Keratinocyte (primary cell): ENCODE data around the gene UBC. TPM values are rescaled to one million over a fixed set of nuclear protein-coding genes. Genes with fewer than 3 reads are reported as not detected.

Experiments
- DNase-seq: peaks from one replicate; pipeline ENCODE4 v3.0.0-alpha.2; 2011; ENCODE audit warnings: low read depth, missing footprints, low spot score
- FAIRE-seq: peaks from 2 replicates; lab custom pipeline; 2011; peaks lifted over from hg19 to GRCh38; lab: Jason Lieb, UNC
- H2AFZ ChIP-seq: 2 replicates; pipeline ENCODE4 v1.6.0; 2012; ENCODE audit warnings: low read length, control low read depth, inconsistent platforms; ENCODE audit not compliant: control insufficient read depth
- H3K27ac ChIP-seq: 2 replicates; pipeline ENCODE4 v1.5.1; 2011; ENCODE audit warnings: low read length; ENCODE audit not compliant: control insufficient read depth, insufficient read depth
- H3K27me3 ChIP-seq: 3 replicates; pipeline ENCODE4 v1.6.0; 2011; ENCODE audit warnings: low read length; ENCODE audit not compliant: control insufficient read depth, insufficient read depth; ENCODE audit errors: extremely low read depth
- H3K36me3 ChIP-seq, 2 experiments: 2 replicates in 1 of 2; 3 replicates in 1 of 2; pipeline ENCODE4 v1.5.1; 2011; ENCODE audit warnings: low read length in 2 of 2, mild to moderate bottlenecking in 1 of 2; ENCODE audit not compliant: control insufficient read depth in 2 of 2, insufficient read depth in 2 of 2; ENCODE audit errors: extremely low read depth in 1 of 2
- H3K4me1 ChIP-seq: 3 replicates; pipeline ENCODE4 v1.5.1; 2011; ENCODE audit warnings: low read length; ENCODE audit not compliant: control insufficient read depth, insufficient read depth; ENCODE audit errors: extremely low read depth
- H3K4me2 ChIP-seq: 3 replicates; pipeline ENCODE4 v1.6.0; 2011; ENCODE audit warnings: low read depth, low read length; ENCODE audit not compliant: control insufficient read depth, insufficient read depth; ENCODE audit errors: extremely low read depth
- H3K4me3 ChIP-seq, 3 experiments: fragments of 200-600 bp in 1 of 3; sonication (generic) in 1 of 3; 2 replicates in 2 of 3; 3 replicates in 1 of 3; pipeline ENCODE4 v1.5.1; 2011 to 2016; ENCODE audit warnings: low read length in 3 of 3, mild to moderate bottlenecking in 3 of 3, control low read depth in 2 of 3, inconsistent platforms in 1 of 3, low read depth in 1 of 3, mixed read lengths in 1 of 3, mixed run types in 1 of 3, moderate library complexity in 1 of 3; ENCODE audit not compliant: control insufficient read depth in 2 of 3, insufficient read depth in 2 of 3; ENCODE audit errors: extremely low read depth in 1 of 3
- H3K79me2 ChIP-seq: 2 replicates; pipeline ENCODE4 v1.6.0; 2012; ENCODE audit warnings: low read length; ENCODE audit not compliant: control insufficient read depth, insufficient read depth
- H3K9ac ChIP-seq: 3 replicates; pipeline ENCODE4 v1.6.0; 2011; ENCODE audit warnings: low read length; ENCODE audit not compliant: control insufficient read depth, insufficient read depth; ENCODE audit errors: extremely low read depth
- H3K9me1 ChIP-seq: 3 replicates; pipeline ENCODE4 v1.6.0; 2011; ENCODE audit warnings: low read length; ENCODE audit not compliant: control insufficient read depth, insufficient read depth; ENCODE audit errors: extremely low read depth
- H3K9me3 ChIP-seq: 2 replicates; pipeline ENCODE4 v1.5.1; 2012; ENCODE audit warnings: low read depth, low read length; ENCODE audit not compliant: control insufficient read depth
- H4K20me1 ChIP-seq: 3 replicates; pipeline ENCODE4 v1.6.0; 2011; ENCODE audit warnings: low read length; ENCODE audit not compliant: control insufficient read depth, insufficient read depth; ENCODE audit errors: extremely low read depth
- EZH2 ChIP-seq: IDR thresholded peaks from one replicate; pipeline ENCODE4 v1.6.1; 2012; ENCODE audit warnings: inconsistent platforms, mild to moderate bottlenecking, low read length, moderate library complexity
- dilution Hi-C: fragments of 300-500 bp; cut with MboI; formaldehyde crosslinking; loops from one replicate; pipeline ENCODE4 v1.7.0; 2020; ENCODE audit warnings: low sequenced_read_pairs; ENCODE audit not compliant: extremely low pct_ligation_motif_present
- polyA plus RNA-seq, 5 experiments: library from polyadenylated mRNA; depleted of rRNA in 3 of 5; stranded (reverse) in 3 of 5; stranded (forward) in 1 of 5; unstranded in 1 of 5; fragments of >200 nt; gene quantifications; 1 replicate in 1 of 5; 2 replicates in 3 of 5; 3 replicates in 1 of 5; pipeline versions ENCODE4 v1.2.1 to v1.2.3, GENCODE V29; 2011 to 2012; ENCODE audit warnings: missing spikeins in 2 of 5, low read depth in 1 of 5, low replicate concordance in 1 of 5
- TF ChIP-seq, protein P1 (sequence below), 3 experiments: IDR thresholded peaks in 1 of 3; conservative IDR thresholded peaks in 1 of 3; optimal IDR thresholded peaks in 1 of 3; 2 replicates in 2 of 3; 3 replicates in 1 of 3; pipeline versions ENCODE3 to v1.5.1; 2011; ENCODE audit warnings: low read length in 3 of 3, mild to moderate bottlenecking in 3 of 3, moderate library complexity in 2 of 3, control low read depth in 1 of 3, inconsistent platforms in 1 of 3; ENCODE audit not compliant: insufficient read depth in 2 of 3; ENCODE audit errors: extremely low read depth in 1 of 3

The UBC gene
- polyA plus RNA-seq, 1 donor (not counting 4 experiments of a cell fraction or from before 2014, with no cell fraction given): 2,363 TPM

DNA sequence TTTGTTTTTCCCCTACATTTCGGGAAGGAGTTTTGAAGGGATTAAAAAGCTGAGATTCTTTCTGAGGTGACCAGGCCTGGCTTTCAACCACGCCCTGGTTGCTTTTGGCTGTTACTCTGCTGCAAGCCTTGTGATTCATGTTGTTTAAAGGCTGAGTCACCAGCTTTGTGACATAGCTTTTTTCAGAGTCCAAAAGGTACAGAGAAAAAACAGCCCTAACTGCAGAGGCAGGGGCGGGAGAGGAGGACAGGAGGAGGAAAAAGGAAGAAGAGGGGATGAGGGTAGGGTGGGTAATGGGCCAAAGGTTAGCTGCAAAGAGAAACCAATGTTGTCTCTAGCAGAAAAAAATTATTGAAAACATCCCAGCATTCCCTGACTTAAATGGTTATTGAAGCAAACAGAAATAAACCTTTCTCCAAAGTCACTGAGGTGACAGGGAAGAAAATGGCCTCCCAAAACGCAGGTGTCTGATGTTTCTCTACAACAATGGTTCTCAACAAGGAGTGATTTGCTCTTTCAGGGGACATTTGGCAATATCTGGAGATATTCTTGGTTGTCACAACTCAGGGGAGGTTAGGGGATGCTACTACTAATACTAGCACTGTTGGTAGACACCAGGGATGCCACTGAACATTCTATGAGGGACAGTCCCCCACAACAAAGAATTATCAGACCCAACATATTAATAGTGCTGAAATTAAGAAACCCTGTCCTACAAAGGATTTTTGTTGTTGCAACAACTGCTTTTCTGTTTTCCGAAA, 2.1 kb upstream of the UBC start:
- H2AFZ ChIP-seq: no peak overlapping the region
- H3K4me1 ChIP-seq: peaks cover 49% of the 10 kb centered on the region
- peak overlapping the region; percentile 61 to 98 (median 98) for H3K4me3 ChIP-seq
- no peaks in the 10 kb centered on the region for H3K27me3 ChIP-seq
- TF ChIP-seq, protein P1, sequence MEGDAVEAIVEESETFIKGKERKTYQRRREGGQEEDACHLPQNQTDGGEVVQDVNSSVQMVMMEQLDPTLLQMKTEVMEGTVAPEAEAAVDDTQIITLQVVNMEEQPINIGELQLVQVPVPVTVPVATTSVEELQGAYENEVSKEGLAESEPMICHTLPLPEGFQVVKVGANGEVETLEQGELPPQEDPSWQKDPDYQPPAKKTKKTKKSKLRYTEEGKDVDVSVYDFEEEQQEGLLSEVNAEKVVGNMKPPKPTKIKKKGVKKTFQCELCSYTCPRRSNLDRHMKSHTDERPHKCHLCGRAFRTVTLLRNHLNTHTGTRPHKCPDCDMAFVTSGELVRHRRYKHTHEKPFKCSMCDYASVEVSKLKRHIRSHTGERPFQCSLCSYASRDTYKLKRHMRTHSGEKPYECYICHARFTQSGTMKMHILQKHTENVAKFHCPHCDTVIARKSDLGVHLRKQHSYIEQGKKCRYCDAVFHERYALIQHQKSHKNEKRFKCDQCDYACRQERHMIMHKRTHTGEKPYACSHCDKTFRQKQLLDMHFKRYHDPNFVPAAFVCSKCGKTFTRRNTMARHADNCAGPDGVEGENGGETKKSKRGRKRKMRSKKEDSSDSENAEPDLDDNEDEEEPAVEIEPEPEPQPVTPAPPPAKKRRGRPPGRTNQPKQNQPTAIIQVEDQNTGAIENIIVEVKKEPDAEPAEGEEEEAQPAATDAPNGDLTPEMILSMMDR (optimal IDR thresholded peaks at IDR 0.05 in 1 of 3, IDR thresholded peaks at IDR 0.05 in 1 of 3, conservative IDR thresholded peaks at IDR 0.05 in 1 of 3; ENCODE audit: extremely low read depth in 1 of 3, insufficient read depth in 2 of 3, low read length in 3 of 3): no peak
- TF ChIP-seq EZH2: no peak
- H3K27ac ChIP-seq: peak overlapping the region; percentile 100
- no peaks in the 10 kb centered on the region for H3K9me3 ChIP-seq
- DNase-seq: no peak
- FAIRE-seq: no peak
- H3K9ac ChIP-seq: peak overlapping the region; percentile 100
- no peaks in the 10 kb centered on the region for H3K9me1 ChIP-seq
- peaks cover 34% of the 10 kb centered on the region for H3K79me2 ChIP-seq
- dilution Hi-C loops: no loop called here
- peak overlapping the region; percentile 98 for H3K4me2 ChIP-seq
- H4K20me1 ChIP-seq: peaks cover 17% of the 10 kb centered on the region
- peaks cover 4 to 13% of the 10 kb centered on the region in 2 experiments for H3K36me3 ChIP-seq

DNA sequence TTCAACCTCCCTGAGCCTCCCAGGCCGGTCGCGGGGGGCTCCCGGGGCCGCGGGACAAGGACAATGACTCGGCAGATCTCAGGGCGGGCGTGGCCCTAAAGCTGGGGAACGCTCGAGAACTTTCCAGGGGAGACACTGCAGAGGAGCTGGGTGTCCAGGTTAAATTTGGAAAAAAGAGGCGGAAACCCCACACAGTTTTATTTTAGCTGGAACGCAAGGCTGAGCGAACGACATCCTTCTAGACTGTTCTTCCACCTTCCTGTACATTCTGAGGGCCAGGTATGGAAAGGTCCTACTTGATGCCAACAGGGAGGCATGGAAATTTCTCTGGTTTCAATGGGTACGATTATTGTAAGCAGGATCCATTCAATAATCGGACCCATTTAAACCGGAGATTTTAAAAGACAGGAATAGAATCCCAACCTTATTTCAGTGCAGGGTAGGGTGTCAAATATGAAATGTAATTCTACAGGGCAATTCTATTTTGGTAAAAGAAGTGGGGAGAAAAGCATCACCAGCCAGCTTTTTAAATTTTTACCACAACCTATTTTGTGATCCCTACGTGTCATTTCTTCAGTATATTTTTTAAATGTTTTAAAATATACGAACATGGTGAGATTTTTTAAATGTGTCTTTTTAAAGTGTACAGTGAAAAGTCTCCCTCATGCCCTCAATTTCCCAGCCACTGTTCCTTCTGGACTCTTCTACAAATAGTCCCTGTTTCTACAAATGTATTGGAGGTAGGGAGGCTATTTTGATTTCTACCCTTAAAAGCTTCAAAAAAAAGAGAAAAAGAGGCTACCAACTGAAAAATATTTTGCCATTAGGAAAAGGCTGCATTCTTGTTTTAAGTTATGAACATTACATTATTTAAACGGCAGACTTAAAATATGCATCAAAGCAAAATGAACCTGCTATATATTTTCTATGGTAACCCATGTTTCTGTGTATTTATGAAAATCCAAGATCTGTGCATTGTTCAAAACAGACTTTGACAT, 1.1 kb upstream of the UBC start:
- dilution Hi-C loops: no loop called here
- Histone ChIP-seq H3K4me1 (peaks cover 39% of the 10 kb centered on the region), H3K36me3 (peaks cover 4 to 20% of the 10 kb centered on the region in 2 experiments), H3K4me2 (peak overlapping the region; percentile 98), H3K79me2 (peaks cover 40% of the 10 kb centered on the region), H3K9me3 (no peaks in the 10 kb centered on the region), H3K9me1 (no peaks in the 10 kb centered on the region), H3K4me3 (peak overlapping the region; percentile 61 to 98 (median 98)), H3K27me3 (no peaks in the 10 kb centered on the region), H2AFZ (no peak overlapping the region), H3K9ac (peak overlapping the region; percentile 100), H3K27ac (peak overlapping the region; percentile 100), H4K20me1 (peaks cover 27% of the 10 kb centered on the region)
- no peak for FAIRE-seq
- no peak for DNase-seq
- no peak for TF ChIP-seq EZH2
- TF ChIP-seq, protein P1 (optimal IDR thresholded peaks at IDR 0.05 in 1 of 3, IDR thresholded peaks at IDR 0.05 in 1 of 3, conservative IDR thresholded peaks at IDR 0.05 in 1 of 3; ENCODE audit: extremely low read depth in 1 of 3, insufficient read depth in 2 of 3, low read length in 3 of 3): no peak
